A549 treated with CORT108297 at 1 μM for 4 hours (cell line): ENCODE results near the gene BCAR3. TPM values are rescaled to one million over a fixed set of nuclear protein-coding genes. Genes with fewer than 3 reads are reported as not detected.

Experiments
- total RNA-seq: library from RNA; stranded (reverse); fragments of 200-300 nt; extraction: Qiagen RNA extraction; gene quantifications from 5 replicates; pipeline ENCODE4 v1.2.3, GENCODE V29; 2022

BCAR3 gene
- 55.1 to 75.3 TPM (median 65.8 TPM) in 5 replicates for total RNA-seq

DNA sequence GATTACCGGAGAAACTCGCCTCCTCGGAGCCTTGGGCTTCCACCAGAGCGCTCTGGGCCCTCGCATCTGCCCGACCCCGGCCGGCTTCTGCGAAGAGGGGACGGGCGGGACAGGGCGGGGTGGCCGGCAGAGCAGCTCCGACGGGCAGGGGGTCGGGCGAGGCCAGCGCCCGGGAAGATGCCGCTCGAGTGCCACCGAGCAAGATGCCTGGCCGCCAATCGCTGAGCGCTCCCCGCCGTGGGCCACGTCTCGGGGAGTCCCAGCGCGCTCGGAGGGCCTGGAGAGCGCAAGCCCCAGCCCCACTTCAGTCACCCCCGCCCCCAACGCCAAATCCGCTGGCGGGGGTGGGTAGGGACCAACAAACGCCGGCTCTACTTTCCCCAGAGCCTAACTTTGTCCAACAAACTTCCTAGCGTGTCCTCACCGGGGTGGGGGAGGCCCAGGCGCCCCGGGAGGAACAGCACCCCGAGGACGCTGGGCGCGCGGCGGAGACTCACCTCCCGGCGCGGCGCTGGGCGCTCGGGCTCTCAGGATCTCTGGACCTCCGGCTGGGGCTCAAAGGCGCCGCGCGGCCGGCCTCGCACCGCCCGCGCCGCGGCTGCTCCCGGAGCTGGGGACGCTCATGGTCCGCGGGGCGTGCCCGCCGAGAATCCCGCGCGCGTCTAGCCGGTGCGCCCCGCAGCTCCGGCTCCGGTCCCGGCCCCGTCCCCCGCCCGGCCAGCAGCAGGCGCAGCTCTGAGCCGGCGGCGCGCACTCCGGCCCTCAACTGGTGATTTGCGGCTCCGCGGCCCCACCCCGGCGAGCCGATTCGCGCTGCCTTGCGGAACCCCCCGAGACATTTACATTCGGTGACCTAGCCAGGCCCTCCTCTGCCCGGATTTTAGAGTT, at the start of gene BCAR3:
Gene BCAR3 (minus strand): TSS at position 737 of the 888 bp plus-strand sequence. CDS start 6,907 bp downstream, outside the sequence.

Other genes with a start within 250 kb of the BCAR3 start
- gene FNBP1L, start 233.7 kb downstream of the BCAR3 start, total RNA-seq: 13.7 to 22.8 TPM (median 20.3 TPM) in 5 replicates
- 37.2 to 54.2 TPM (median 41.4 TPM) in 5 replicates for gene DNTTIP2, start 197.4 kb upstream of the BCAR3 start, total RNA-seq
- gene GCLM, start 227.6 kb upstream of the BCAR3 start, total RNA-seq: 96.3 to 114 TPM (median 111 TPM) in 5 replicates